IMR-90 (cell line): ENCODE data around the gene CLCN5. TPM values are rescaled to one million over a fixed set of nuclear protein-coding genes. Genes with fewer than 3 reads are reported as not detected.

Experiments used
- ATAC-seq: fragments of 200-7000 bp; cut with Tn5 transposase; 2 replicates; pipeline ENCODE4 v1.9.1; 2020; ENCODE audit warnings: low read depth, mild to moderate bottlenecking, moderate library complexity
- BruUV-seq: library from RNA; stranded (reverse); fragments of 400-500 nt; replicated peaks from 2 replicates; lab custom pipeline; 2021; lab: Mats Ljungman, UMichigan
- CTCF ChIA-PET: fragments of 300-600 bp; formaldehyde crosslinking; extraction: SDS; loops from one replicate; lab custom pipeline; 2021; ENCODE audit warnings: antibody characterized with exemption; lab: Yijun Ruan, JAX
- POLR2A ChIA-PET: fragments of 300-600 bp; sonication (Branson Sonifier 250); formaldehyde crosslinking; loops from one replicate; lab custom pipeline; 2022; ENCODE audit warnings: antibody characterized with exemption; ENCODE audit not compliant: unreplicated experiment; lab: Charles Lee
- DNase-seq: peaks from one replicate; pipeline ENCODE4 v3.0.0; 2013
- H2AFZ ChIP-seq: replicated peaks from 2 replicates; pipeline ENCODE3; 2013; ENCODE audit warnings: low read length, mild to moderate bottlenecking; ENCODE audit not compliant: poor library complexity
- H2AK5ac ChIP-seq: 2 replicates; pipeline ENCODE4 v1.6.1; 2013; ENCODE audit warnings: low read depth, low read length, inconsistent platforms
- H2AK9ac ChIP-seq: replicated peaks from 2 replicates; pipeline ENCODE3; 2013; ENCODE audit warnings: mild to moderate bottlenecking, low read depth, low read length, moderate library complexity; ENCODE audit not compliant: poor library complexity
- H2BK120ac ChIP-seq: 2 replicates; pipeline ENCODE4 v1.6.1; 2013; ENCODE audit warnings: low read depth, low read length, inconsistent platforms
- H2BK15ac ChIP-seq: 3 replicates; pipeline ENCODE4 v1.6.1; 2013; ENCODE audit warnings: low read depth, low read length, inconsistent platforms
- H2BK20ac ChIP-seq: 2 replicates; pipeline ENCODE4 v1.6.1; 2013; ENCODE audit warnings: low read depth, mild to moderate bottlenecking, inconsistent platforms, low read length, moderate library complexity
- H2BK5ac ChIP-seq: 2 replicates; pipeline ENCODE4 v1.6.1; 2013; ENCODE audit warnings: mild to moderate bottlenecking, low read depth, low read length, inconsistent platforms; ENCODE audit not compliant: poor library complexity, severe bottlenecking
- H3K14ac ChIP-seq: replicated peaks from 2 replicates; pipeline ENCODE4 v1.6.1; 2013; ENCODE audit warnings: low read depth, low read length, inconsistent platforms
- H3K18ac ChIP-seq: 2 replicates; pipeline ENCODE4 v1.6.1; 2013; ENCODE audit warnings: low read depth, low read length, control low read depth
- H3K23ac ChIP-seq: 2 replicates; pipeline ENCODE4 v1.6.1; 2013; ENCODE audit warnings: low read depth, low read length, inconsistent platforms
- H3K27ac ChIP-seq: 2 replicates; pipeline ENCODE4 v1.5.1; 2013; ENCODE audit warnings: mild to moderate bottlenecking, control low read depth, low read length; ENCODE audit not compliant: insufficient read depth
- H3K27me3 ChIP-seq: 2 replicates; pipeline ENCODE4 v1.6.1; 2013; ENCODE audit warnings: low read length; ENCODE audit not compliant: control insufficient read depth, insufficient read depth
- H3K36me3 ChIP-seq: 2 replicates; pipeline ENCODE4 v1.6.1; 2013; ENCODE audit warnings: low read length, mixed read lengths; ENCODE audit not compliant: control insufficient read depth, insufficient read depth
- H3K4ac ChIP-seq: 2 replicates; pipeline ENCODE4 v1.6.1; 2013; ENCODE audit warnings: low read depth, low read length, inconsistent platforms
- H3K4me1 ChIP-seq: 2 replicates; pipeline ENCODE4 v1.6.1; 2013; ENCODE audit warnings: low read length, mixed read lengths; ENCODE audit not compliant: control insufficient read depth, insufficient read depth
- H3K4me2 ChIP-seq: 2 replicates; pipeline ENCODE4 v1.6.1; 2013; ENCODE audit warnings: low read depth, mild to moderate bottlenecking, control low read depth, low read length, moderate library complexity
- H3K4me3 ChIP-seq: 2 replicates; pipeline ENCODE4 v1.5.1; 2013; ENCODE audit warnings: low read depth, mild to moderate bottlenecking, control low read depth, low read length, moderate library complexity; ENCODE audit not compliant: insufficient read depth
- H3K56ac ChIP-seq: 2 replicates; pipeline ENCODE4 v1.6.1; 2013; ENCODE audit warnings: low read length, inconsistent platforms; ENCODE audit not compliant: insufficient read depth; ENCODE audit errors: extremely low read depth
- H3K79me1 ChIP-seq, 2 experiments: 2 replicates each; pipeline ENCODE4 v1.6.1; 2013; ENCODE audit warnings: low read length in 2 of 2, inconsistent platforms in 1 of 2, low read depth in 1 of 2
- H3K9ac ChIP-seq: 2 replicates; pipeline ENCODE4 v1.6.1; 2013; ENCODE audit warnings: low read depth, low read length, control low read depth
- H3K9me1 ChIP-seq: 2 replicates; pipeline ENCODE4 v1.6.1; 2013; ENCODE audit warnings: low read length, inconsistent platforms; ENCODE audit not compliant: insufficient read depth
- H3K9me3 ChIP-seq: 2 replicates; pipeline ENCODE4 v1.6.1; 2013; ENCODE audit warnings: low read length; ENCODE audit not compliant: control insufficient read depth, insufficient read depth
- H4K20me1 ChIP-seq: 2 replicates; pipeline ENCODE4 v1.6.1; 2013; ENCODE audit warnings: low read length, inconsistent platforms; ENCODE audit not compliant: insufficient read depth
- H4K5ac ChIP-seq: 2 replicates; pipeline ENCODE4 v1.6.1; 2013; ENCODE audit warnings: mild to moderate bottlenecking, low read depth, low read length, control low read depth
- H4K8ac ChIP-seq, 2 experiments: 2 replicates each; pipeline ENCODE4 v1.6.1; 2013; ENCODE audit warnings: low read depth in 2 of 2, low read length in 2 of 2, control low read depth in 1 of 2, inconsistent platforms in 1 of 2
- H4K91ac ChIP-seq: 2 replicates; pipeline ENCODE4 v1.6.1; 2013; ENCODE audit warnings: low read depth, low read length, inconsistent platforms; ENCODE audit not compliant: insufficient read depth
- BHLHE40 ChIP-seq: fragments of 150-350 bp; IDR thresholded peaks from 2 replicates; pipeline ENCODE4 v1.6.1; 2016; ENCODE audit warnings: mild to moderate bottlenecking, low read depth, low read length
- CEBPB ChIP-seq: IDR thresholded peaks from 2 replicates; pipeline ENCODE4 v1.6.1; 2012; ENCODE audit warnings: low read depth, low read length, improper control_type of control experiment
- CHD1 ChIP-seq: IDR thresholded peaks from 2 replicates; pipeline ENCODE4 v1.6.1; 2012; ENCODE audit warnings: low read depth, low read length, improper control_type of control experiment
- FOS ChIP-seq: fragments of 150-350 bp; IDR thresholded peaks from 2 replicates; pipeline ENCODE4 v1.6.1; 2016; ENCODE audit warnings: low read depth, low read length
- MAZ ChIP-seq: IDR thresholded peaks from 2 replicates; pipeline ENCODE4 v1.6.1; 2012; ENCODE audit warnings: low read depth, mild to moderate bottlenecking, low read length, improper control_type of control experiment, moderate library complexity, borderline replicate concordance
- MXI1 ChIP-seq: IDR thresholded peaks from 2 replicates; pipeline ENCODE4 v1.6.1; 2012; ENCODE audit warnings: low read depth, mild to moderate bottlenecking, low read length, moderate library complexity, borderline replicate concordance
- POLR2A ChIP-seq: IDR thresholded peaks from 2 replicates; pipeline ENCODE4 v1.6.1; 2012; ENCODE audit warnings: mild to moderate bottlenecking, low read depth, low read length
- RAD21 ChIP-seq: IDR thresholded peaks from 2 replicates; pipeline ENCODE4 v1.6.1; 2012; ENCODE audit warnings: low read length, improper control_type of control experiment
- RCOR1 ChIP-seq: IDR thresholded peaks from 2 replicates; pipeline ENCODE4 v1.6.1; 2012; ENCODE audit warnings: mild to moderate bottlenecking, low read length, improper control_type of control experiment; ENCODE audit not compliant: insufficient replicate concordance
- RFX5 ChIP-seq: IDR thresholded peaks from 2 replicates; pipeline ENCODE4 v1.8.0; 2012; ENCODE audit warnings: low read depth, mild to moderate bottlenecking, low read length, moderate library complexity
- SMC3 ChIP-seq: fragments of 150-350 bp; IDR thresholded peaks from 2 replicates; pipeline ENCODE4 v1.6.1; 2016; ENCODE audit warnings: low read depth, mild to moderate bottlenecking, antibody characterized with exemption, low read length, moderate library complexity
- dilution Hi-C: fragments of 300-500 bp; cut with HindIII; formaldehyde crosslinking; loops from one replicate; pipeline ENCODE4 v1.14.3; 2018; ENCODE audit warnings: low sequenced_read_pairs; ENCODE audit not compliant: unreplicated experiment
- in situ Hi-C: fragments of 300-500 bp; cut with MboI; formaldehyde crosslinking; loops from 3 replicates; pipeline ENCODE4 v1.14.3; 2019; ENCODE audit warnings: low sequenced_read_pairs, inconsistent platforms, mixed read lengths
- intact Hi-C: fragments of 100-400 bp; cut with micrococcal nuclease; formaldehyde crosslinking; loops from 2 replicates; pipeline ENCODE4 v1.10.0; 2022
- polyA plus RNA-seq, 3 experiments: library from polyadenylated mRNA; depleted of rRNA; stranded (reverse); fragments of >200 nt; gene quantifications; 2 replicates each; pipeline ENCODE4 v1.2.3, GENCODE V29; 2012; ENCODE audit warnings: low replicate concordance in 1 of 3
- total RNA-seq: library from RNA; depleted of rRNA; stranded (reverse); fragments of >200 nt; gene quantifications from 2 replicates; pipeline ENCODE4 v1.2.3, GENCODE V29; 2012
- TF ChIP-seq, protein P1 (sequence below): fragments of 150-350 bp; IDR thresholded peaks from 2 replicates; pipeline ENCODE4 v1.6.1; 2017; ENCODE audit warnings: mild to moderate bottlenecking, antibody characterized with exemption, low read length, low read depth

Gene CLCN5
- total and polyA plus RNA-seq, 2 of the 4 experiments (the other 2 are of a cell fraction) = 1.4 to 5.9 TPM

DNA sequence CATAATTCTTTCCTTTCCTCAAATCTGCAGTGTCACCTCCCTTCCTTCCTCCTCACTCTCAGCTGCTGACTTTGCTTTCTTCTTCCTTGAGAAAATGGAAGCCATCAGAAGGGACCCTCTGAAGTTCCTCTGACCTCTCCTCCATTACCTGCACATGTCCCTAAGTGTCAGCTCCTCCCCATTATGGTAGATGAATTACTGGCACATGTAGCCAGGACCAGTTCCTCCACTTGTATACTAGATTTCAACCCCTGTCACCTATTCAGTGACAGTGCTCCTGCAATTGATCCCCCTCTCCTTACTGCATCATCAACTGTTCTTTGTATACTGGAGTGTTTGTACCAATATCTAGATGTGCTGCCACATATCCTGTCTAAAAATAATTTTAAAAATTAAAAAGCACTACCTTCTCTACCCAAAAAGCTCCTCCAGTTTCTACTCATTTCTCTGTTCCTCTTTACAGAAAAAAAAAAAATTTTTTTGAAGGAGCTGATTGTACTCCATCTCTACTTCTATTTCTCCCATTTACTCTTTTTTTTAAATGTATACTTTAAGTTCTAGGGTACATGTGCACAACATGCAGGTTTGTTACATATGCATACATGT is 78.6 kb downstream of the CLCN5 start:
- ChIA-PET CTCF (no interaction called here), POLR2A (no interaction called here)
- Histone ChIP-seq H4K5ac (no peak overlapping the region), H2BK20ac (no peak overlapping the region), H3K79me1 (no peaks in the 10 kb centered on the region), H3K4me3 (no peak overlapping the region), H3K4ac (no peak overlapping the region), H3K9me1 (0 out of 2 replicates have a peak, but pooled peaks cover 3% of the 10 kb centered on the region), H3K4me2 (no peak overlapping the region), H2AK9ac (no peak overlapping the region), H4K8ac (no peak overlapping the region), H2BK5ac (no peak overlapping the region), H3K56ac (no peak overlapping the region), H4K91ac (no peak overlapping the region), H3K14ac (no peak overlapping the region), H3K4me1 (no peaks in the 10 kb centered on the region), H3K9ac (no peak overlapping the region), H3K27ac (no peak overlapping the region), H3K36me3 (no peaks in the 10 kb centered on the region), H3K18ac (no peak overlapping the region), H3K27me3 (no peaks in the 10 kb centered on the region; the same call in none of the 2 replicates), H2AK5ac (no peak overlapping the region), H3K9me3 (no peaks in the 10 kb centered on the region), H2BK120ac (no peak overlapping the region), H2BK15ac (no peak overlapping the region), H4K20me1 (no peaks in the 10 kb centered on the region), H3K23ac (no peak overlapping the region), H2AFZ (no peak overlapping the region)
- BruUV-seq = no TSS peak
- dilution Hi-C loops = no loop called here
- TF ChIP-seq FOS (no peak), MXI1 (no peak), RFX5 (no peak), RCOR1 (no peak), BHLHE40 (no peak), RAD21 (no peak), MAZ (no peak), CEBPB (no peak), SMC3 (no peak), POLR2A (no peak), CHD1 (no peak)
- TF ChIP-seq, protein P1, sequence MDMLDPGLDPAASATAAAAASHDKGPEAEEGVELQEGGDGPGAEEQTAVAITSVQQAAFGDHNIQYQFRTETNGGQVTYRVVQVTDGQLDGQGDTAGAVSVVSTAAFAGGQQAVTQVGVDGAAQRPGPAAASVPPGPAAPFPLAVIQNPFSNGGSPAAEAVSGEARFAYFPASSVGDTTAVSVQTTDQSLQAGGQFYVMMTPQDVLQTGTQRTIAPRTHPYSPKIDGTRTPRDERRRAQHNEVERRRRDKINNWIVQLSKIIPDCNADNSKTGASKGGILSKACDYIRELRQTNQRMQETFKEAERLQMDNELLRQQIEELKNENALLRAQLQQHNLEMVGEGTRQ = no peak
- intact Hi-C loops = no loop called here
- in situ Hi-C loops = no loop called here
- ATAC-seq (no peak), DNase-seq (no peak)
